ENCODE measurements around the gene HEXD. TPM values are rescaled to one million over a fixed set of nuclear protein-coding genes. Genes with fewer than 3 reads are reported as not detected.
"Not testable (repeated sequence)": the region's sequence is repeated elsewhere in the genome, so short reads cannot be mapped to it uniquely, and the experiment has no call there.

HEXD gene
- total RNA-seq, 4 donors from 2014 or later = 15.9 to 53.7 (median 39.8) TPM

GRCh38 chr17:82376042-82376730 is 42.0 kb upstream of the HEXD start:
- Histone ChIP-seq H3K27me3 (peaks cover 4 to 20% of the 10 kb centered on the region in 2 donors), H3K4me1 (peaks cover 0 to 7% of the 10 kb centered on the region in 2 donors), H3K4me3 (no peak overlapping the region), H3K36me3 (no peaks in the 10 kb centered on the region), H3K9me3 (no peaks in the 10 kb centered on the region), H3K27ac (no peak overlapping the region)
- intact Hi-C loops (cut with DNase I; ENCODE audit: low total_unique reads) = no loop called here
- TF ChIP-seq CTCF (IDR thresholded peaks at IDR 0.05) (no peak), POLR2A (IDR thresholded peaks at IDR 0.05) (no peak)
- DNase-seq = no peak

- H3K9me3 ChIP-seq; H3K4me3 ChIP-seq; H3K4me1 ChIP-seq; H3K36me3 ChIP-seq; H3K27ac ChIP-seq; DNase-seq; intact Hi-C loops (cut with DNase I; ENCODE audit: low total_unique reads): not testable (repeated sequence)
- H3K27me3 ChIP-seq = peaks cover 4 to 15% of the 10 kb centered on the region in 2 donors
Observed at GRCh38 chr17:82377294-82377693, 40.9 kb upstream of the HEXD start.

GRCh38 chr17:82377924-82378740 is 40.0 kb upstream of the HEXD start:
- H3K27me3 ChIP-seq = peaks cover 4 to 15% of the 10 kb centered on the region in 2 donors

GRCh38 chr17:82378741-82379021 is 39.5 kb upstream of the HEXD start:
- DNase-seq = no peak
- H3K27me3 ChIP-seq = peaks cover 4 to 15% of the 10 kb centered on the region in 2 donors
- H3K36me3 ChIP-seq = no peaks in the 10 kb centered on the region
- TF ChIP-seq CTCF (IDR thresholded peaks at IDR 0.05) (no peak), POLR2A (IDR thresholded peaks at IDR 0.05) (no peak)
- no peaks in the 10 kb centered on the region for H3K9me3 ChIP-seq
- intact Hi-C loops (cut with DNase I; ENCODE audit: low total_unique reads) = no loop called here
- H3K4me1 ChIP-seq = no peaks in the 10 kb centered on the region
- no peak overlapping the region for H3K27ac ChIP-seq
- no peak overlapping the region for H3K4me3 ChIP-seq

More at GRCh38 chr17:82377924-82378740, 40.0 kb upstream of the HEXD start:
- no peak for DNase-seq
- H3K4me1 ChIP-seq = no peaks in the 10 kb centered on the region
- no peaks in the 10 kb centered on the region for H3K36me3 ChIP-seq
- H3K4me3 ChIP-seq = no peak overlapping the region
- H3K9me3 ChIP-seq = no peaks in the 10 kb centered on the region
- no peak overlapping the region for H3K27ac ChIP-seq
- intact Hi-C loops (cut with DNase I; ENCODE audit: low total_unique reads) = no loop called here
- TF ChIP-seq POLR2A (IDR thresholded peaks at IDR 0.05) (no peak), CTCF (IDR thresholded peaks at IDR 0.05) (no peak)

GRCh38 chr17:82380860-82381702 is 37.1 kb upstream of the HEXD start:
- intact Hi-C loops (cut with DNase I; ENCODE audit: low total_unique reads) = no loop called here
- Histone ChIP-seq H3K27me3 (peaks cover 0 to 8% of the 10 kb centered on the region in 2 donors), H3K36me3 (no peaks in the 10 kb centered on the region), H3K4me3 (no peak overlapping the region), H3K27ac (no peak overlapping the region), H3K9me3 (no peaks in the 10 kb centered on the region), H3K4me1 (peaks cover 0 to 5% of the 10 kb centered on the region in 2 donors)
- no peak for DNase-seq
- no peak for TF ChIP-seq POLR2A (IDR thresholded peaks at IDR 0.05)
- no peak for TF ChIP-seq CTCF (IDR thresholded peaks at IDR 0.05)

- DNase-seq; H3K27ac ChIP-seq; H3K36me3 ChIP-seq; H3K27me3 ChIP-seq; H3K4me1 ChIP-seq; H3K4me3 ChIP-seq; intact Hi-C loops (cut with DNase I; ENCODE audit: low total_unique reads); H3K9me3 ChIP-seq: not testable (repeated sequence)
Observed at GRCh38 chr17:82381703-82382009, 36.5 kb upstream of the HEXD start.

GRCh38 chr17:82382220-82382932 is 35.8 kb upstream of the HEXD start:
- intact Hi-C loops (cut with DNase I; ENCODE audit: low total_unique reads); H3K4me1 ChIP-seq: not testable (repeated sequence)

More at GRCh38 chr17:82382220-82382932, 35.8 kb upstream of the HEXD start:
- H3K9me3 ChIP-seq, H3K27ac ChIP-seq, DNase-seq, H3K27me3 ChIP-seq, H3K4me3 ChIP-seq, H3K36me3 ChIP-seq: not testable (repeated sequence)

Data from uterus (tissue), 4 donors.